ENCODE measurements around the gene SIGLEC12.
"Not testable (repeated sequence)": the region's sequence is repeated elsewhere in the genome, so short reads cannot be mapped to it uniquely, and the experiment has no call there.

Gene SIGLEC12

DNA sequence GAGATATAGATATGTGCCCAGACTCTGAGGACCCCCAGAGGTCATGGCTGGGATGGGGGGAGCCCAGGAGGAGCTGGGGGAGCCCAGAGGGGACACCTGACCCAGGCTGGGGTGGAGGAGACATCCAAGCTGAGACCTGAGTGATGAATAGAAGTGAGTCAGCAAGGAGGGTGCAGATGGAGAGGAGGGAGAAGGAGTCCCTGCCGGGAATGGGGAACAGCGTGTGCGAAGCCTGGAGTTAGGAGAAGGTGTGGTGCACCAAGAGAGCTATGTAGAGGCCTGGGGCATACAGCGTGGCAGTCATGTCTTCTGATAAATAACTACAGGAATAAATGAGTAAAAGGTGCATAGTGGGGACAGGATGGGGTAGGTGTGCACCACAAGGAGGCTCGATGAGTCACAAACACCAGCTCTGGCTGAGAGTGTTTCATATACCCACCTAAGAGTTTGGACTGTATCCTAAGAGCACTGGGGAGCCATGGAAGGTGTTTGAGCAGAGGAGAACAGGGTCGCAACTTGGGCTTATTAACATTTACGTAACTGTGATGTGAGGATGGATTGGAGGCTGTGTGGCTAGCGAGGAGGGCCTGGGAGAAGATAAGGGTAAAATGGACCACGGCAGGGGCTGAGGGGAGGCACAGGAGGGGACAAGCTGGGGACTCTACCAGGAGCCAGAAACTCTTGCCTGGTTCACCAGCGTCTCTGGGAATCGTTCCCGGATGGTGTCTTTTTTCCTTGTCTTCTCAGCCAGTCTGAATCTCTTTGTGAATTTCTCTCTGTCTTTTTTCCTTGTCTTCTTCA is 21.9 kb downstream of the SIGLEC12 start:
- no peak for DNase-seq

DNA sequence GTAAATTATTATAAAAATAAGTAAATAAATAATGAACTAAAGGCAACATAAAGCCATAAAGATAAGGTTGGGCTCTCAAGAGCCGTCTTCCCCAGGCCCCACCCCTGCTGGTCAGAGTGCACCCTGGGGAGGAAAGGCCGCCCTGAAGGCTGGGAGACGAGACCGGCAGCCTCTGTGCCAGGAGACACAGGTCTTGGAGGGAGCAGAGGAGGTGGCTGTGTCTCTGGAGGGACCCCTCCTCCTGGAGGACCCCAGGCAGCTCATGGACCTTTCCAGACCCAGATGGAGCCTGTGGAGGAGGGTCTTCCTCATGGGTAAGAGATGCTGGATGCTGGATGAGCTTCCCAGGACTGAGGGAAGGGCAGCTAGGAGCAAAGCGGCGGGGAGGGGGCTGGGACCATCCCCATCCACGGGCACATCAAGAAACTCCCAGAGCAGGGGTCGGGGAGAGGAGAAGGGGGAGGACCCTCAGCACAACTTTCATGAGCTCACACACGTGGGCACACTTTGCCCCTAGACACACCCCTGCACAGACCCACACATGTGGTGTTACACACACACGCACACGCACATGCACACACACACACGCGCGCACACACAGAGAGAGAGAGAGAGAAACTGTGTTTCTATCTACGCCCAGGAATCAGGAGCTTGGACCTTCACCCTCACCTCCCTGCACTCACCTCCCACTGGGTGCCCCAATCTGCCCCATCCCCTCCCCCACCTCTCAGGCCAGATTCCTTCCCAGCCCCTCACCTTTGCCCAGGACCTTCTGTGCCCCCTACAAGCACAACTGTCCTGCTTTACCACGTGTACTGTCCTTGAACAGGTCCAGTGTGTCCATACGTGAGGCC is 23.0 kb downstream of the SIGLEC12 start, which contains the start of gene CEACAM18:
CEACAM18 (plus strand) TSS at position 159 of the 854 bp plus-strand sequence.
- DNase-seq, result no peak

DNA sequence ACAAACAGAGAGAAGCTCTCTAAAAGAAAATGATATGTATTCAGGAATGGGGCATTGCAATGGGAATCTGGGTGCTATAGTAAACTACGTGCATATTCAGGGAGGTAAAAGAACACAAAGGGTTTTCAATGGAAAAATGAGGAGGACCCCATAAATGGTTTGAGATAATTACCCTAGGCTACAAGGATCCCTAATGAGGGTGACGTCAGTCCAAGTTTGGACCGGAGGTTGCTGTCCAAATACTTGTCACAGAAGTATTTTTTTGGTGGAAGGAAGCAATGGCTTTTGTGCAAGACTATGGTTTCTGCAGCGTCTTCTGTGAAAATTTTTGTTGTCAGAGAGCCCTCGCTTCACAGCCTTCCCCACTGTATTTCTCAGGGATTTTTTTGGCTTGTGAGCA is 24.3 kb downstream of the SIGLEC12 start:
- DNase-seq, result no peak

DNA sequence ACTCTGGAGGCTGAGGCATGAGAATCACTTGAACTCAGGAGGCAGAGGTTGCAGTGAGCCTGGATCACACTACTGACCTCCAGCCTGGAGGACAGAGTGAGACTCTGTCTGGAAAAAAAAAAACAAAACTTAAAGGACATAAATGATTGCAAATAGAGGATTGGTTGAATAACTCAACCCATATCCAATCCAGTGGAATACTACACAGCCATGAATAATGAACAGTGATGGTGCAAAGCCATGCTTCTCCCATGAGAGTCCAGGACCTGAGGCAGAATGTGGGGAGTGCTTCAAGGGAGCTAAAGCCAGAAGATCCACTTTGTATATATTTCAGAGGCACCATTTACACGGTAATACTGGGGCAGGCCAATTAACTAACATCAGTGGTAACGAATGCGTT is 25.4 kb downstream of the SIGLEC12 start:
- DNase-seq, result no peak

DNA sequence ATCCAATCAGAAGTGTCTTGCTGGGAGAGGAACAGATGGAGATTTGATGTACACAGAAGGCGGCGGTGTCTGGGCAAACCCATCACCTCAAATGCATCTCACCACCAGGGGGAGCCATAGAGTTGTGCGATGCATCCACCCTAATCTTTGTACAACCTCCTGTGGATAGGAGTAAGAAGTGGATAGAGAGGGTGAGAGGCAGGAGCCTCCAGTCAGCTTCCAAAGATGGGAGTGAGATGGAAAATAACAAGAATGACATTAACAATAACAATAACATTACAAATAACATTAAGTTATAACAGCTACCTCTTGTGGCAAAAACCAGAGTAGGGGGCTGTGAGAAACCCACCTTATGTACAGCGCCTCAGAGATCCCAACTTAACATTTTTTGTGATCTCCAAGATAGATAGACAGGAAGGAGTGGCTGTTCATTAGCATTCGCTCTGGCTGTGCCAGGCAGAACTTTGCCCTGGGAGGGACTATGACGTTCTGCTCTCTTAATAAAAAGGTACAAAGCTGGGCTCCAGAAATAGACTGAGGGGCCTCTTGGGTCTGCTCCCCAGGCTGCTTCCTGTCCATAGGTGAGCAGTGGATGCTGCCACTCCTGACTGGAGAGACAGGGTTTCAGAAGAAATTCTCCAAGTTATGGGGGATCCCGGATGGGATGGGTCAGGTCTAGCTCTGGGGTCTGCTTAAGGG is 28.4 kb downstream of the SIGLEC12 start:
- DNase-seq, result peak; percentile 43 to 90

DNA sequence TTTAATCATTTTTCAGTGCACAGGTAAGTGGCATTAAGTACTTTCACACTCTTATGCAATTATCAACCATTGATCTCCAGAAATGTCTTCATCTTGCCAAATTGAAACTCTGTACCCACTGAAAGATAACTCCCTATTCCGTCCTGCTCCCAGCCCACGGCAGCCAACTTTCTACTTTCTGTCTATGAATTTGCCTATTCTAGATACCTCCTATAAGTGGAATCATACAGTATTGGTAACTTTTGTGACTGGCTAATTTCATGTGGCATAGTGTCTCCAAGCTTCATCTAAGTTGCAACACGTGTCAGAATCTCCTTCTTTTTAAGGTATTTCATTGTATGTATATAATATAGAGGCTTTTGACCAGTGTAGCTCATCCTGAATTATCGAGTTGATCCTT is 29.0 kb downstream of the SIGLEC12 start:
- no peak for DNase-seq

DNA sequence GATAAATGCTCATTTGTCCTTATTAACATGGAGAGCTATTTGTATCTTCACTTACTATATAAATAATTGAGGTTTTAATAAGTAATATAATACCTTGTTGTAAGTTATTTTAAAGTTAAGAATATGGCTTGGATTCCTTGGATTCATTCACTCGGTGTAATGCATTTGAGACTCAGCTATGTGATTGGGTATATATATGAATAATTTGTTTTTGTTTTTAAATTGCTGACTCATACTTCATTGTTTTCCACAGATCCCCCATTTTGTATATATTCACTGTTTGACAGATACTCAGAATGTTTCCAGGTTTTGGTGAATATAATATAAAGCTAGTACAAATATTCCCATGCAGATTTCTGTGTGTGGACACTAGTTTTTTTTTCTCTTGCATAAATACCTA is 30.1 kb downstream of the SIGLEC12 start:
- DNase-seq, result no peak

DNA sequence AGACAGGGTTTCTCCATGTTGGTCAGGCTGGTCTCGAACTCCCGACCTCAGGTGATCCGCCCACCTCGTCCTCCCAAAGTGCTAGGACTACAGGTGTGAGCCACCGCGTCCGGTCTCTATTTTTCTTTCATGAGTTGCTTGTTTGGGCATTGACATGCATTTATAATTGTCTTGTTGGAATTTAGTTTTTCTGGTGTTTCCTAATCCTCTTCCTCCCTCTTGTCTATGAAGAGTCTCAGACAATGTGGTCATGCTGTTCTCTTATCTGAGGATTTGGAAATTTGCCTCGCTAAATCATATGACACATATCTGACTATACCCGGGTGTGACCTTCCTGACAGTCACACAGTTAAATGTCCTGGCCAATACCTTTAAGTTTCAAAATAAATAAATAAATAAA is 30.6 kb downstream of the SIGLEC12 start:
- no peak for DNase-seq

DNA sequence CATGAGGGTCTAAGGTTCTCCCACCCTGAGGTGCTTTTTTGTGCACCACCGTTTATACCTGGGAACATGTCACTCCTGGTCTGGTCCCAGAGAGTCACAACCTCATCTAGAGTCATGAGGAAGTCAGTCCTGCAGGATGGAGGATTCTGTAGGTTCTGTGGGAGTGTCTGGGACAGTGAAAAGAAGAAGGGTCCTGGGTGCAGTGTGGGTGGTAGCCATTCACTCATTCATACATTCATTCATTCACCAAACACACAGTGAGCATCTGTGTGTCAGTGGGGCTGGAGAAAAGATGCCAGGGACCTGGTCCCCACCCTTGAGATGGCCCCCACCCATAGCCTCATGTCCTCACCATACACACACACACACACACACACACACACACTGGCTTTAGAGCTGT is 32.0 kb downstream of the SIGLEC12 start:
- DNase-seq, result no peak

DNA sequence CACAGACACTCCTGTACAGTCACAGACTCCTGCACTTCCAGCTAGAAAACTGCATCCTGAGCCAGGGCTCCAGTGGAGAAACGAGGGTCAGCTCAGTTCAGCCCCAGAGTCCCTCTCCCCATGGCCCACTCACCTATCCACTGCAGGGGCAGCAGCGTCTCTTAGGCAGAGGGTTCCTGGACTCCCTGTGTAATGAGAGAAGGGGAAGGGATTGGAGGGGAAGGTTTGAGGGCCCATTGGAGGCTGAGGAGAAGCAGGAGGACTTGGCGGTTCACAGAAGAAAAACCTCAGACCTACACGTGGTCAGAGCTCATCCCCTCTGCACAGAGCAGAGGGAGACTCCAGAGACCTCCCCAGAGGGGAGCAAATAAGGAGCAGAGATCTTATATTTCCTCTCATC is 32.4 kb downstream of the SIGLEC12 start:
- DNase-seq, result no peak

DNA sequence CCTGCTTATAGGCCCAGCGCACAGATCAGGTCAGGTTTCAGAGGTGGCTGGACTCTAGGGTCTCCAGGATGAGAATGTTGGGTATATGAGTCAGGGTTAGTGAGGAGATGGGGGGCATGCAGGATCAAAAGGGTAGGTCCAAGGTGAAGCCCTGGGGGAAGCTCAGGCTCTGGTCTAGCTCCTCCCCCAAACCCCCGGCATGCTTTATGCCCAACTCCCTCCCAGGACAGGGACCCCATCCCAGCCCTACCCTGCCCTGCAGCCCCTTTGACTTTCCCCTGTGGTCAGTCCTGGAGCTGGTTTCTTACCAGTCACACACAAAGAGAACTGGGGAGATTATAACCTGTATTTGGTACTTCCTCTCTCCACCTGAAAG is 33.1 kb downstream of the SIGLEC12 start:
- DNase-seq, result no peak

DNA sequence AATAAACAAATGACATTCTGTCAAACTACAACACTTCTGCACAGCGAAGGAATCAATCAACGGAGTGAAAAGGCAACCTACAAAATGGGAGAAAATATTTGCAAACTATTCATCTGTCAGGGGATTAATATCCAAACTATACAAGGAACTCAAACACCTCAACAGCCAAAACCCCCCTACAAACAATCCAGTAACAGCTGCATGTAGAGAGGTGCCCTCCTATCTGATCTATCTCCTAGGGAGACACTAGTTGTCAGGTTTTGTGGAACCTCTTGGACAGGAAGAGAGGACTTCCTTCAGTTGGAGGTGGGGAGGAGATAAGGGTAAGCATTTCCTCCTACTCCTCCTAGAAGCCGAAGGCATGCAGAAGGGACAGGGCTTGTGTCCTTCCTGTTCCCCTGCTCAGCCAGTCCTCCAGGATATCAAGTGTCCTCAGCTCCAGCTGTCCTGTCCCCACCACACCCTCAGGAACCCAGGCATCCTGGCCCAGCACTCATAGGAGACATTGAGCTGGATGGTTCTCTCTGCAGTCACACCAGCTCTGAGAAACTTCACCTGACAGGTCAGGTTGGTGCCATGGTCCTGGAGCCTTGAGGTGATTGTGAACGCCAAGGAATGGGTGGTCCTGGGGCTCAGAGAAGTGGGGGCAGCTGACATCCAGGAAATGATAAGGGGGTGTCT is 33.6 kb downstream of the SIGLEC12 start:
- DNase-seq, result no peak

DNA sequence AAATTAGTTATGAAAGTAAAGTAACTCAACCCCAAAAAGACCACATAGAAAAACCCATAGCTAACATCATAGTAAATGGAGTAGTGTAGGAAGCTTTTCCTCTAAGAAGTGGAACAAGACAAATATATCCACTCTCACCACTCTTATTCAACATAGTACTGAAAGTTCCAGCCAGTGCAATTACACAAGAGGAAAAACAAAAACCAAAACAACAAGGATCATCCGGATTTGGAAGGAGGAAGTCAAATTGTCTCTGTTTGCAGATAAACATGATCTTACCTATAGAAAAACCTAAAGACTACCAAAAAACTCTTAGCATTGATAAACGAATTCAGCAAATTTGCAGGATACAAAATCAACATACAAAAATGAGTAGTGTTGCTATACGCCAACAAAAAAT is 34.9 kb downstream of the SIGLEC12 start:
- DNase-seq, result no peak

DNA sequence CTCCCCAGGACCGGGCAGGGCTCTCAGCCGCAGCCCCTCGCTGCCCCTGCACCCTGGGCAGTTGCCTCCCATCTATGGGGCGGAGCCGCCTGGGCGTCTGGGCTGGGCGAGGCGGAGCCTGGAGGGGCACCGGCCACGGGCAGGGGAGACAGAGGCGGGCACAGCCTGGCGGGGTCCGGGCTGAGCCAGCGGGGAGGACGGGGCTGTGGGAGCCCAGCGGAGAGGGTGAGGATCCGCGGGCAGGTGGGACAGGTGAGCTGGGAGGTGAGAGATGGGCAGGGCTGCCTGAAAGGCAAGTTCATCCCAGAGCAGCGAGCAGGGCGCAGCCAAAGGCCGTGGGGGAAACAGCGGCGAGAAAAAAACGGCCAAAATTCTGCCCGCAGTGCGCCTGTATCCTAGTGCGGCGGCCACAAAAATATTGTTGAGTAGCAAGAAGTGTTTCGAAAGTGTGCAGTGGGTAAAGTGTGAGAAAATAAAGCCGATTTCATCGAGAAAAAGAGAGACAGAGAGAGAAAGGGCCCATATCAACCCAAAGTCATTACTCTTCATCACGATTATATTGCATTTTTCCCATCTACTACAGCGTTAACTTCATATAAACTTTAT is 37.5 kb downstream of the SIGLEC12 start:
- not testable (repeated sequence) for DNase-seq

DNA sequence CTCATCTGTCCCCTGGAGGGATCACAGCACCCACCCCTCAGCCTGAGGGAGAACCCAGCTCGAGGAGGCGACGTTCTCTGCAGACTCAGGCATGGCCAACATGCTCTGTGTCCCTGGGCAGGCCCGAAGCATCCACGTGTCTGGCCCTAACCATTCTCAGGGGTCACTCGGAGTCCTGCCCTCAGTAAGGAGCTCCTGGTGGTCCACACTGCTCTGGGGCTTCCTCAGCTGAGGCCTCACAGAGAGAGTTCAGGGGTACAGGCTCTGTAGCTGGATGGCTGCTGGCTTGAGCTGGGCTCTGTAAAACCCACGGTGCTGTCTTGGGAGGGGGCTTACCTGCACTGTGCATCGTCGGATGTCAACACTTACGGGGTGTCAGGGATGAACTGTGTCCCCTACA is 38.9 kb downstream of the SIGLEC12 start:
- no peak for DNase-seq

DNA sequence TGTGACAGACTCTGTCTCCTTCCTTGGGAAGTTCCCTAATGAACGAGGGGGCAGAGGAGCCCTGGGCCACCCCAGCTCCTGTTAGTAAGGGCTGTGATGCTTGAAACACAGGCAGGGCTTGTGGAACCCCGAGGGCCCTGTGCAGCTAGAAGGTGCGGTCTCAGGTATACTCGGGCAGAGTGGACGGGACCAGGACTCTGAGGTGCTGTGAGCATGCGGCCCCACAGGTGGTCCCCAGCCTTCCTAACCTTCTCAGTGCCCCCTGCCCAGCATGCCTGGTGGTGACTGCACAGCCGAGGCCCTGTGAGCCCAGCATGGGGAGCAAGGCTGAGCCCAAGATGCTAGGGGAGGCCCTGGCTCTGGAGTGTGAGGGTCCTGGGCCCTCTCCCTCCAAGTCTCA is 39.3 kb downstream of the SIGLEC12 start:
- DNase-seq, result no peak

DNA sequence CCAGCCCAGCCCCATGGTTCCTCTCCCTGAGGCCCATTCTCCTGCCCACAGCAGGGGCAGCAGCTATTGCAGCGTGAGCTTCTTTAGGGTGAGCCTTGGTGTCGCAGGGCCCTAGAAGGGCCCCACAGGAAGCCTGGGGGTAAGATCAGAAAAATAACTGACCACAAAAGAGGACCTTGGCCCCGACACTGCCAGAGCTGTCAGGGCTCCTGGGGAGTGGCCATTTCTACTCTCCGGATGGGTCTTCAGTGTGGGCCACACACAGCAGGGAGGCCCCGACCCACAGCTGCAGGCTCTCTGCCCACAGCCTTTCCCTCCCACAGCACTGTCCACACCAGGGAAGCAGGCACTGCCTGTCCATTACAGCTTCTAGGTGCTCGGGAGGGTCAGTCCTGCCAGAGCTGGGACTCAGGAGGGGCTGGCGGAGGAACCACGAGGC is 39.9 kb downstream of the SIGLEC12 start:
- DNase-seq, result no peak

DNA sequence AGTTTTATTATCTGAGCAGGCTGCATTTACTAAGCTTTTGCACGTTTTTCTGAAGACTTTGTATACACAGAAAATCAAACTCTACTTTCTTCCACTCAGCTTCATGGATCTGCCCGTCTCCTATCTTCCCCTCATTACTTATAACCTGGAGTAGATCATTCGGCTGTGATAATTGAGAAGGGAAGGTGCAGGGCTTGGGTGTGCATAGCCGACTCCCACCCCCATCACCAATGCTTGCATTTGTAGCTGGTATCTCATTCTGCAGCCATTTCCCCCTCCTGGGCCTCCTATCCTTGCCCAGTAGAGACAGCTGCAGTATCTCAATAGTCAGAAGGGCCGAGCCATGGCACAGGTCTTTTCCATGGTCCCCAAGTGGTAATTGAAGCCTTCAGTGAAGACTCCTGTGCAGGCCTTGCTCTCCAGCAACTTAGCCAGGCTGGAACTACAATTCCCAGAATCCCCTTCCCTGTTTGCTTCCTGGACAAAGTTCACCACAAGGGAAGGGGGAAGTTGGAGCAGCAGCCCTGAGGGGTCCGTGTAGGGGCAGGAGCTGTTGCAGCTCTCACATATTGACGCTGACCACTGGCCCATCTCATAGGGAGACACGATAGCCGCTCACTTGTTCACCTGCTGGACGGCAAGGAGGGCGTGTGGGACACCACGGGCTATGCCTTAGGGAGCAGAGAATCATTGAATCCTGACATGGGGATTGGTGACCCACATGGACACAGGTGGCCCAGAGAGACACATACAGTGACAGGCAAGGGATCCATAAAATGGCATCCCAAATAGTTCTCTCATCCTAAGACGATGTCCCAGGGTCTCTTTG is 41.2 kb downstream of the SIGLEC12 start:
- DNase-seq, result peak in 1 of 2 experiments; percentile 51

DNA sequence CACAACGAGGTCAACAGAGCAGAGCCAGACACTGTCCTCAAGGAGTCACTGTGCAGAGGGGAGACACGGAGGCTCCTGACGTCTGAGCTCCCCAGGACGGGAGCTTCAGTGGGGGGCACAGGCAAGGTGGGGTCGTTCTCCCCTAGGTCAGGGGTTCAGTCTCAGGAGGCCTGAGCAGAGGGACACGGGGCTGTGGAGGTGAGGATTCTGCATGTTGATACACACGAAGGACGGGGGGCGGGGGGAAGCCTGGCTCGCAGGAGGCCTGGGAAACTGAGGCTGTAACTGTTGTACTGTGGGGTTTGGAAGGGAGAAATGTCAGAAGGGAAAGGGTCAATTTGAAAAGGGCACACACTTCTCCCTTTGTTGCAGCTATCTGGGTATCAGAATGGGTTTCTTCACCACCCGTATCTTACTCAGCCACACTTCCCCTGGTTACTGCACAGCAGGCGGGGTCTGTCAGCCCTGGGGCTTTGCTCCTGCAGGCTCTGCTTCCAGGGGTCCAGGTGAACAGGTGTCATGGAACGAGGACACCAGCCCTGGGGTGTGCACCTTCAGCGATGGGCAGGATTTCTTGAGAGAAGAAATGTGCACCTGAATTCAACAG is 42.6 kb downstream of the SIGLEC12 start:
- DNase-seq, result no peak

DNA sequence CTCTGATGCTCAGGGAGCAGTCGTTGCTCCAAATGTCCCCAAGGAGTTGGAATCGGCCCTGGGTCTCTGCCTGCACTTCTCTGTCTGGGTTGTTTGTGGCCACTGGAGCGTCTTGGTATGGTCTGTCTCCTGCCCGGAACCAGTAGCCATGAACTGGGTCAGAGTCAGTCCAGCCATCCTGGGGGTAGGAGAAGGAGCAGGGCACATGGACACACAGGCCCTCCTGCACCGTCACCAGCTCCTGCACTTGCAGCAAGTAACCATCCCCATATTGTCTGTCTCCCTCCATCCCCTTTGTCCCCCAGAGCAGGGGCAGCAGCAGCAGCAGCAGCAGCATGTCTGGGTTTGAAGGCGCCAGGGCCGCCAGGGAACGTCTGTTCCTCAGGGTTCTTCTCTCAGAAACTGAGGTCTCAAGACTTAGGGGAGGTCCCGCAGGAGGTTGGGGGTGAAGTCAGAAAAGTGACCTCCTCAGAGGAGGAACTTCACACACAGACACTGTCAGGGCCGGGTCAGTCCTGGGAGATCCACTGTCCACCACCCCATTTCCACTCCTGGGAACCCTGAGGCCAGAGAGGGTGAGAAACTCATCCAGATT is 43.5 kb downstream of the SIGLEC12 start, which contains the start of gene SIGLEC8:
SIGLEC8 (minus strand) TSS at position 404 of the 595 bp plus-strand sequence; CDS start at position 337, 67 bp downstream.
- no peak for DNase-seq

All from NCI-H526 (cell line).